Measurements from ENCODE around the gene ANXA9. TPM values are rescaled to one million over a fixed set of nuclear protein-coding genes. Genes with fewer than 3 reads are reported as not detected.

The ANXA9 gene
- total and polyA plus RNA-seq, 7 experiments from 2014 or later, result 0.17 to 0.38 TPM; not detected in 5

GRCh38 chr1:150973258-150973835 lies 8.7 kb upstream of the ANXA9 start:
- peak overlapping the region; percentile 83 to 94 (median 89) for H3K4me3 Mint-ChIP-seq
- ChIA-PET POLR2A (interaction anchor here (0.7 to 5.2 kb wide), 10 partner anchors 14 to 158 kb away, joined by 3 to 31 read pairs (median 3); partner anchors contain the start of genes C1orf56 and MINDY1), CTCF (interaction anchor here (0.7 to 1.2 kb wide), 3 partner anchors 51 to 279 kb away, joined by 3 to 4 read pairs (median 3); no protein-coding TSS in a partner anchor)
- no peaks in the 10 kb centered on the region for H3K27me3 ChIP-seq (ENCODE audit: control insufficient read depth in 2 of 2, insufficient read depth in 2 of 2, low read length in 2 of 2)
- ATAC-seq (no peak), DNase-seq (peak in 1 of 9 donors; percentile 43)
- H3K9me3 ChIP-seq (ENCODE audit: control insufficient read depth in 2 of 3, low read length in 3 of 3), result no peaks in the 10 kb centered on the region
- H3K27ac ChIP-seq (ENCODE audit: low read depth, low read length), result peak overlapping the region; percentile 92
- H3K36me3 Mint-ChIP-seq, result peaks cover 0 to 6% (median 4%) of the 10 kb centered on the region in 5 donors
- intact Hi-C loops (cut with micrococcal nuclease), result loop anchor here (10.0 kb wide), 2 partner anchors 409 to 489 kb away; partner anchors contain the start of gene TARS2 (in 1 of the 2)
- H3K27ac Mint-ChIP-seq, result peak overlapping the region; percentile 85 to 94 (median 90)
- no peaks in the 10 kb centered on the region for H3K9me3 Mint-ChIP-seq
- peak overlapping the region; percentile 82 for H3K4me3 ChIP-seq (ENCODE audit: low read length)
- H3K27me3 Mint-ChIP-seq, result no peaks in the 10 kb centered on the region
- peaks cover 0 to 12% (median 0%) of the 10 kb centered on the region in 3 experiments for H3K36me3 ChIP-seq (ENCODE audit: control insufficient read depth in 2 of 3, insufficient read depth in 3 of 3, low read length in 3 of 3)
- H3K4me1 Mint-ChIP-seq, result peaks cover 36 to 72% (median 67%) of the 10 kb centered on the region in 7 donors
- peaks cover 42 to 52% of the 10 kb centered on the region in 2 donors for H3K4me1 ChIP-seq (ENCODE audit: control insufficient read depth in 2 of 2, insufficient read depth in 2 of 2, low read length in 2 of 2)

GRCh38 chr1:150973836-150974579 lies 8.1 kb upstream of the ANXA9 start:
- H3K27me3 Mint-ChIP-seq, result no peaks in the 10 kb centered on the region
- DNase-seq, result peak; percentile 21 to 53 (median 38)
- Histone ChIP-seq H3K4me1 (ENCODE audit: control insufficient read depth in 2 of 2, insufficient read depth in 2 of 2, low read length in 2 of 2) (peaks cover 44 to 55% of the 10 kb centered on the region in 2 donors), H3K4me3 (ENCODE audit: low read length) (peak overlapping the region; percentile 82), H3K27me3 (ENCODE audit: control insufficient read depth in 2 of 2, insufficient read depth in 2 of 2, low read length in 2 of 2) (no peaks in the 10 kb centered on the region), H3K27ac (ENCODE audit: low read depth, low read length) (peak overlapping the region; percentile 92), H3K9me3 (ENCODE audit: control insufficient read depth in 2 of 3, low read length in 3 of 3) (no peaks in the 10 kb centered on the region), H3K36me3 (ENCODE audit: control insufficient read depth in 2 of 3, insufficient read depth in 3 of 3, low read length in 3 of 3) (peaks cover 0 to 5% (median 0%) of the 10 kb centered on the region in 3 experiments)
- ATAC-seq, result peak; percentile 47
- peak overlapping the region; percentile 85 to 94 (median 90) for H3K27ac Mint-ChIP-seq
- ChIA-PET CTCF (interaction anchor here (0.7 to 1.3 kb wide), 4 partner anchors 33 to 278 kb away, joined by 3 to 4 read pairs (median 3); partner anchors contain the start of gene MINDY1), POLR2A (interaction anchor here (0.5 to 5.2 kb wide), 15 partner anchors 11 to 410 kb away, joined by 3 to 31 read pairs (median 3); partner anchors contain the start of genes C1orf56 and MINDY1)
- H3K36me3 Mint-ChIP-seq, result peaks cover 0 to 2% (median 0%) of the 10 kb centered on the region in 5 donors
- H3K9me3 Mint-ChIP-seq, result no peaks in the 10 kb centered on the region
- intact Hi-C loops (cut with micrococcal nuclease), result loop anchor here (1.0 to 10.0 kb wide), 6 partner anchors 32 to 489 kb away; partner anchors contain the start of genes ENSA (in 2 of the 2), MINDY1 (in 1 of the 2), SETDB1 (in 1 of the 2) and TARS2 (in 1 of the 2)
- H3K4me3 Mint-ChIP-seq, result peak overlapping the region; percentile 83 to 94 (median 89)
- H3K4me1 Mint-ChIP-seq, result peaks cover 36 to 74% (median 69%) of the 10 kb centered on the region in 7 donors

- H3K27ac Mint-ChIP-seq, result peak within 1 kb of the TSS; percentile 86 to 94 (median 91)
- no peaks in the 10 kb centered on the region for H3K27me3 ChIP-seq (ENCODE audit: control insufficient read depth in 2 of 2, insufficient read depth in 2 of 2, low read length in 2 of 2)
- DNase-seq, result peak; percentile 72 to 84 (median 77)
- no peaks in the 10 kb centered on the region for H3K27me3 Mint-ChIP-seq
- peak; percentile 77 for ATAC-seq
- POLR2A ChIA-PET, result interaction anchor here (0.5 to 5.2 kb wide), 9 partner anchors 12 to 411 kb away, joined by 3 to 31 read pairs (median 4); partner anchors contain the start of gene MINDY1
- CTCF ChIA-PET, result interaction anchor here (1.2 to 1.4 kb wide), 3 partner anchors 28 to 277 kb away, joined by 3 to 5 read pairs (median 3); partner anchors contain the start of gene MINDY1
- peak within 1 kb of the TSS; percentile 92 for H3K27ac ChIP-seq (ENCODE audit: low read depth, low read length)
- peaks cover 0 to 2% (median 0%) of the 10 kb centered on the region in 5 donors for H3K36me3 Mint-ChIP-seq
- intact Hi-C loops (cut with micrococcal nuclease), result loop anchor here (1.0 to 10.0 kb wide), 7 partner anchors 31 to 490 kb away; partner anchors contain the start of genes ENSA (in 2 of the 2), GOLPH3L (in 1 of the 2), MINDY1 (in 1 of the 2) and SETDB1 (in 1 of the 2)
- H3K4me1 Mint-ChIP-seq, result peaks cover 36 to 82% (median 74%) of the 10 kb centered on the region in 7 donors
- H3K4me1 ChIP-seq (ENCODE audit: control insufficient read depth in 2 of 2, insufficient read depth in 2 of 2, low read length in 2 of 2), result peaks cover 48 to 62% of the 10 kb centered on the region in 2 donors
- H3K9me3 ChIP-seq (ENCODE audit: control insufficient read depth in 2 of 3, low read length in 3 of 3), result no peaks in the 10 kb centered on the region
- H3K4me3 Mint-ChIP-seq, result peak within 1 kb of the TSS; percentile 83 to 94 (median 89)
- peak within 1 kb of the TSS; percentile 82 for H3K4me3 ChIP-seq (ENCODE audit: low read length)
- H3K36me3 ChIP-seq (ENCODE audit: control insufficient read depth in 2 of 3, insufficient read depth in 3 of 3, low read length in 3 of 3), result peaks cover 0 to 4% (median 0%) of the 10 kb centered on the region in 3 experiments
- H3K9me3 Mint-ChIP-seq, result no peaks in the 10 kb centered on the region
Measured at GRCh38 chr1:150974580-150975478, 7.3 kb upstream of the ANXA9 start, which contains the start of gene CERS2. Gene CERS2 (minus strand): TSS chr1:150974835. CDS start chr1:150969090, 5,745 bp downstream.

- Histone ChIP-seq H3K4me3 (ENCODE audit: low read length) (no peak overlapping the region), H3K27me3 (ENCODE audit: control insufficient read depth in 2 of 2, insufficient read depth in 2 of 2, low read length in 2 of 2) (no peaks in the 10 kb centered on the region), H3K4me1 (ENCODE audit: control insufficient read depth in 2 of 2, insufficient read depth in 2 of 2, low read length in 2 of 2) (peaks cover 46 to 57% of the 10 kb centered on the region in 2 donors), H3K36me3 (ENCODE audit: control insufficient read depth in 2 of 3, insufficient read depth in 3 of 3, low read length in 3 of 3) (peaks cover 0 to 4% (median 0%) of the 10 kb centered on the region in 3 experiments), H3K27ac (ENCODE audit: low read depth, low read length) (peak overlapping the region; percentile 43), H3K9me3 (ENCODE audit: control insufficient read depth in 2 of 3, low read length in 3 of 3) (no peaks in the 10 kb centered on the region)
- Mint-ChIP-seq H3K9me3 (no peaks in the 10 kb centered on the region), H3K4me3 (peak overlapping the region; percentile 73 to 87 (median 82)), H3K4me1 (peaks cover 25 to 68% (median 60%) of the 10 kb centered on the region in 7 donors), H3K27me3 (no peaks in the 10 kb centered on the region), H3K27ac (peak overlapping the region in 8 of 9 donors; percentile 57 to 91 (median 84)), H3K36me3 (peaks cover 0 to 2% (median 0%) of the 10 kb centered on the region in 5 donors)
- ChIA-PET CTCF (interaction anchor here (0.6 to 6.4 kb wide), 8 partner anchors 8 to 723 kb away, joined by 3 to 56 read pairs (median 6); partner anchors contain the start of gene MINDY1), POLR2A (interaction anchor here (0.6 to 5.2 kb wide), 13 partner anchors 25 to 865 kb away, joined by 3 to 31 read pairs (median 4); partner anchors contain the start of genes C1orf56, MINDY1 and SETDB1)
- no peak for DNase-seq
- intact Hi-C loops (cut with micrococcal nuclease), result loop anchor here (5.0 to 10.0 kb wide), 3 partner anchors 279 to 492 kb away; partner anchors contain the start of genes GOLPH3L (in 1 of the 2) and TARS2 (in 1 of the 2)
- no peak for ATAC-seq
Measured at GRCh38 chr1:150976401-150976821, 5.7 kb upstream of the ANXA9 start.
